NCI-H226 (cell line): ENCODE data around the gene KNSTRN.

Experiments
- DNase-seq: peaks from one replicate; pipeline ENCODE4 v3.0.0-alpha.2; 2015

Gene KNSTRN

GRCh38 chr15:40436116-40436891 is 53.8 kb downstream of the KNSTRN start:
- no peak for DNase-seq

DNA sequence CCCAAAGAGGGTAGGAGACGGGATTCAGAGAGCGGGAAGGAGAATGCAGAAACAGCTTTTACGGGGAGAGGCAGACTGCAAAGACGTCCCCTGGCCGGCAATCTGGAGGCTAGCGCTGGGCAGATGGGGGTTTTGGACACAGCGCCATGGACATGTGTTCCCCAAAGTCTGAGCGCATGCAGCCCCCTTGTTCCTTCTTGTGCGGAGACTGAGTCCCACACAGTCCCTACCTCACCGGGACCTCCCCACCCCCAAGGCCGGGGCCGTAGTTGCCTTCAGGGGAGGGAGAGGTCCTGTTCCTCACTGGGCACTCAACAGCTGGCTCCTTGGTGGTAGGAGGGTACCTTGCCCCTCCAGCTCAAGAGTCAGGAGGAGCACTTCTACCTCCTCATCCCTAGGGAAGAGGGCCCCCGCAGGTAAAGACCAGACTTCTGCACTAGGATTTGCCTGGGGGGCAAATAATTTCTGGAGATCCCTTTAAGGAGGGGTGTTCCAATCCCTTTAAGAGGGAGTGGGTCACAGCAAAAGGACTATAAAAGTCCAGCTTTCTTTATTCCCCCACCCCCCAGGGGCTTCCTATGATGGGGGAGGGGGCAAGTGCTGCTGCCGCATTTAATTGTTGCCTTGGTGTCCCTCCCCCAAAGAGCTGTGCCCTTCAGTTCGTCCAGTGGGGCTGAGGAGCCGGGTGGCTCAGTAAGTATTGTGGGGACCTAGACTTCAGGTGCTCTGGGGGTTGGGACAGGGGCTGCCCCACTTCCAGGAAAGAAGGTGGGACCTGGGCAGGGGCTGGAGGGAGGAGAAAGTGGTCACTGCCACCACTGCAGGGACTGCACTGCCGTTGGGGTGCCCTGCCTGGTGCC is 54.6 kb downstream of the KNSTRN start:
- DNase-seq: no peak

DNA sequence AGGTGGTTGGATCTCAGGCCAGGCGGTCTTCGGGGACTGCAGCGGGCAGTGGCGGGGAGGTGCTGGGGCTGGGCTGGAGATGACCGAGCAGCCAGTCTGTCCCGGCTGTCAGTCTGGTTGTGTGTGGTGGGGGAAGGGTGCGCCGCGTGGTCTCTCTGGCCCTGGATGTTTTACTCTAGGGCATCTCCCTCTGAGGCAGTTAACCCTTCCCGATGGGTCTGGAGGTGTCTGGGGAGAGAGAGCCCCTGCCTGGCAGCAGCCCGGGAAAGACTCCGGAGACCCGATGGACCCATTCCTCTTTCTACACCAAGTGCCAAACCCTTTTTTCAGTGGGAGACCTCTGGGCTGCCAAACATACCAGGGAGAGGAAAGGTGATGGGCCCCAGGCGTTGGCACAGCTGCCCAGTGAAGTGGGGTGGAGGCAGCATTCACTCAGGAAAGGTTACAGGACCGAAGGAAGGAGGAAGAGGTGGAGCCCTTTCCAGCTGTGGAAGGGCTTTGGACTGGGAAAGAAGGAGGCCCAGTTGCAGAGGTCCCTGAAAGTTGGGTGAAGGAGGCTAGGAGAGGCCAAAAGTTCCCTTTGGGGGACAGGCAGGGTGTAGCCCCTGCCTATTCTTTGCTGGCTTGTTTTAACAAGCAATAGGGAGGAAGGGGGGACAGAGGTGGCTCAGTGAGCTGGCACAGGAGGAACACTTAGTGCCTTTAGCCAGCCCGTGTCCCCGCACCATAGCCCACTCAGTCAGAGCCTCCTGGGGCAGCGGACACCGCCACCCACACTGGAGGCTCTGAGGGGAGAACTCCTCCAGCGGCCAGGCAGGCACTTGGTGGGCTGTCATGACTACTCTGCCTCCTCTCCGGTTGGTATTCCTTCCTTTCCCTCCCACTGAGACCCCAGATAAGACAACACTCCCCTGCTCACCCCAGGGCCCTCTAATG is 55.5 kb downstream of the KNSTRN start:
- no peak for DNase-seq

DNA sequence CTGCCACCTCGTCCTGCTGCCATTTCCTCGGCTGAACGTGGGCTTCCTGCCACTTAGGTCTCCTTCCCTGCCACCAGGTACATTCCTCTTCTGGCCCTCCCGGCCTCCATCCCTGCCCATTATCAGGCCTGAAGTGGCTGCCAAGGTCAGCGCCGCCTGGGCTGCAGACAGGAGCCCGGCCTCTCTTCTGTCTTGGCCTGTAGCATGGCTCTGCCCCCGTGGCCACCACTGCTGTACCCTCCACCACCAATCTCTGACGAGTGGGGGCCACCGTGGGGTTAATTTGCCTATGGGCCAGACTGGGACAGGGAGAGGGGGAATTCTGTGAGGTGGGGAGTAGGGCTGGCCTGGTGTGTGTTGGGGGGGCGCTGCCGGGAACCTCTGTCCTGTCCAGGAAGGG is 56.2 kb downstream of the KNSTRN start:
- DNase-seq: no peak

- DNase-seq: no peak
Observed at GRCh38 chr15:40439461-40439959, 57.0 kb downstream of the KNSTRN start.

DNA sequence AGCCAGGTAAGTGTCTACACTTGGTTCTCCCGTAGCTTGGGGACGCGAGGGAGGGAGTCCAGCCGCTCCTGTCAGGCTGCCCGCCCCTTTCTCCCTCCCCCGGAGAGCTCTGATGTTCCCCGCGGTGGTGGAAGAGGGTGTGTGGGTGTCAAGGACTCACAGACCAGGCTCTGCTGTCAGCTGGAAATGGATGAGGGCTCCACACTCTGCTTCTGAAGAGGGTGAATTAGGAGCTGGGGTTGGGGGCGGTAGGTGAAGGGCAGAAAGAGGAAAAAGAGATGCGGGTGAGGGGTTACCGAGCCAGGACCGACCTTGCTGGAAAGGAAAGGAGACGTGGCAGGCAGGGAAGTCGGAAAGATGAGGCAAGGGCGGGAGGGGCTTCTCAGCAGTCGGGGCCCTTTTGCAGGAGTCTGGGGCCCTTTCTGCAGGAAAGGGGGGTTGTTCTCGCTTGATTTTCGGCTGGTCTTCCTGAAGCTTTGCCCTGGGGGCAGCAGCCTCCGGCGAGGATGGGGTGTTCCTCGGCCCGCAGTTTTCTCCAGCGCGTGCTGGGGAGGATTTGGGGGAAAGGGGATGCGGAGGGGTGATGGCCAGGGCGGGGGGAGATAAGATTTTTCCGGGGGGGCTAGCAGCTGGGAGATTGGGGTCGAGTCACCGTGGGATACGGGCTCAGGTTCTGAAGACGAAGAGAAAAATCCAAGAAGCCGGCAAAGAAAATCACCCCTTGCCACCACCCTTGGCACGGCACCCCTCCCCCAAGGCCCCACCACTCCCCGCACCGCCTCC is 57.6 kb downstream of the KNSTRN start:
- no peak for DNase-seq

- DNase-seq: peak; percentile 80
Observed at GRCh38 chr15:40440743-40441564, 58.4 kb downstream of the KNSTRN start, which contains the start of gene BAHD1. Gene BAHD1, plus strand, starts transcription at chr15:40440953. Its CDS starts 17,512 bp downstream, at chr15:40458465.

GRCh38 chr15:40441565-40442531 is 59.3 kb downstream of the KNSTRN start:
- DNase-seq: no peak

- no peak for DNase-seq
Observed at GRCh38 chr15:40443255-40443654, 60.7 kb downstream of the KNSTRN start.

GRCh38 chr15:40443846-40444245 is 61.3 kb downstream of the KNSTRN start:
- no peak for DNase-seq
